GM18909 (cell line): Measurements from ENCODE around the gene PJA2.
A peak's percentile ranks its signal among the peaks of the same experiment; 100 is the strongest.

ENCODE experiments used
- ATAC-seq: cut with Tn5 transposase; IDR thresholded peaks from one replicate; pipeline ENCODE4 v1.9.1; 2021; ENCODE audit warnings: mild to moderate bottlenecking; ENCODE audit not compliant: unreplicated experiment, poor library complexity

PJA2 gene

GRCh38 chr5:109410389-109411148 is 795 bp upstream of the PJA2 start:
- ATAC-seq = peak; percentile 21

GRCh38 chr5:109408991-109409843 is 557 bp downstream of the PJA2 start:
- peak; percentile 35 for ATAC-seq

DNA sequence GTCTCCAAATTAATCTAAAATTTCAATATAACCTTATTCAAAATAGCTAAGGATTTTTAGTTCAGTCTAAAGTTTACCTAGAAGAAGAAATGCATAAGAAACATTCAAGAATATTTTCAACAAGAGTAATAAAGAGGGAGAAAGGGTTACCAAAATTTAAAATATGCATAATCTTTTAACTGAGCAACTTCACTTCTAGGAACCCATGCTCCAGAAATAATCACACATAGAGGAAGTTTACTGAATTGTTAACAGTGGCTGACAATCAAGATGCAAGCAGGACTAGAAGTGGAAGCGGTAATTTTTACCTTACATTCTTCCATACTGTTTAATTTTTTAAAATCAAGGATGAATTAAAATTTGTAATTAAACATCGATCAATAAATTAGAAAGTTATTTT is 1.9 kb downstream of the PJA2 start:
- ATAC-seq = no peak

DNA sequence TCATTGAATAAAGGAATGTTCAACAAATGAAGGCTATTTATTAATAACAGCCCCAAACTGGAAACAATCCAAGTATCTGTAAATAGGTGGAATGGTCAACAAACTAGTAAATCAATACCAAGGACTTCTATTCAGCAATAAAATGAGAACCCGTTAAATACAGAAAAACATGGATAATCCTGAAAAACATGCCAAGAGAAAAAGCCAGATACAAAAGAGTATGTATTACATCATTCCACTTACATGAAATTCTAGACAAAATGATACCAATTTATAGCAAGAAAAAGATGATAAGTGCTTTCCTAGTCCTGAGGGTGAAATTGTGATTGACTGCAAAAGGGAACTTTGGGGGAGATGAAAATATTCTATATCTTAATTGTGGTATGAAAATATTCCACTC is 3.1 kb downstream of the PJA2 start:
- ATAC-seq = no peak

DNA sequence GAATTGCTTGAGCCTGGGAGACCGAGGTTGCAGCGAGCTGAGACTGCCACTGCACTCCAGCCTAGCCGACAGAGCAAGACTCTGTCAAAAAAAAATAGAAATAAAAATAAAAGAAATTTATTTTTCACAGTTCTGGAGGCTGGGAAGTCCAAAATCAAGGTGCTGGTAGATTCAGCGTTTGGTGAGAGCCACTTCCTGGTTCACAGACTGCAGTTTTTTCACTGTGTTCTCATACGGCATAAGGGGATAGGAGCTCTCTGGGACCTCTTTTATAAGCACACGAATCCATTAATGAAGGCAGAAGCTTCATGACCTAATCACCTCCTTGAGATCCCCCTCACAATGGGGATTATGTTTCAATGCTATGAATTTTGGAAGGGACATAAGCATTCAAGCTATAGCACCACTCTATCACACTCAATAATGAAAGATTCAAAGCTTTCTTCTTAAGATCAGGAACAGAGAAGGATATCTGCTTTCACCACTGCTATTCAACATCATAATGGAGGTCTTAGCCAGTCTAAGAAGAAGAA is 5.3 kb downstream of the PJA2 start:
- ATAC-seq = no peak

DNA sequence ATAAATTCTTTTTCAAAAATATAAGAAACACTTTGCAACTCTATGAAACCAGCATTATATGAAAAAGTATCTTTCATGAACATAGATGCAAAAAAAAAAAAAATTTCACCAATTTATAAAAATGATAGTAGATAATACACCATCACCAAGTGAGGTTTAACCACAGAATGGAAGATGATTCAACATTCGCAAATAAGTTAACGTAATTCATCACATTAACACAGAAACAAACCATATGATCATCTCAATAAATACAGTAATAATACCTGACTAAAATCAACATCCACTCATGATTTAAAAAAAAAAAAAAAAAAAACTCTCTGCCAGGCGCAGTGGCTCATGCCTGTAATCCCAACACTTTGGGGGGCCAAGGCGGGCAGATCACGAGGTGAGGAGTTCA is 6.3 kb downstream of the PJA2 start:
- ATAC-seq = no peak

GRCh38 chr5:109399092-109399759 is 10.5 kb downstream of the PJA2 start:
- ATAC-seq = no peak

DNA sequence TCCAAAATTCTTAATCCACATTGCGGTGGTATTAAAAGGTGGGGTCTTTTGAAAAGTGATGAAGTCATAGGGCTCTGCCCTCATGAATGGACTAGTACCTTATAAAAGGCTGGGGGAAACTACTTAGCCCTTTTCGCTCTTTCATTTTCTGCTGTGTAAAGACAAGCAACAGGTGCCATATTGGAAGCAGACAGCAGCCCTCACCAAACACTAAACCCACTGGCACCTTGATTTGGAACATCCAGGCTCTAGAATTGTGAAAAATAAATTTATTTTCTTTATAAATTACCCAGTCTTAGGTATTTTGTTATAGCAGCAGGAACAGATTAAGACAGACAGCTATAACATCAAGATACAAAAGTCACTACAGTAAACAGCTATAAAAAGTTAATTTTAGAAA is 12.8 kb downstream of the PJA2 start:
- ATAC-seq = no peak

GRCh38 chr5:109394806-109395205 is 15.0 kb downstream of the PJA2 start:
- ATAC-seq = no peak

GRCh38 chr5:109390188-109390587 is 19.6 kb downstream of the PJA2 start:
- no peak for ATAC-seq

DNA sequence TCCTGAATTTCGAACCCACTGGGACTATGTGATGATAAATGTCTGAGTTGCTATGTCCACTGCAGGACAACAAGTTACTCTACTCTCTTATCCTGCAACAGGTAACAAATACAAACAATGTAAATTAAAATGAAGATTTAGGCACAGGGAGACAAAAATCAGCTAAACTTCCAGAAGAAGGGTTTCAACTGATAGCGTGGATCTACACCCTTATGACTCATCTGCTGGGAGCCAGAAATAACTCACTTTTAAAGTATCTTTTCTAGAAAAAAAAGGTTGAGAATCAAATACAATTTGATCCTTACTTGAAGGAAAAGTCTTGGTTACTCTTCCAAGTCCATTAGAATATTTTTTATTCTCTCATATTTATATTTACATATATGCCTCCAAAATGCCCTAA is 21.4 kb downstream of the PJA2 start:
- no peak for ATAC-seq

DNA sequence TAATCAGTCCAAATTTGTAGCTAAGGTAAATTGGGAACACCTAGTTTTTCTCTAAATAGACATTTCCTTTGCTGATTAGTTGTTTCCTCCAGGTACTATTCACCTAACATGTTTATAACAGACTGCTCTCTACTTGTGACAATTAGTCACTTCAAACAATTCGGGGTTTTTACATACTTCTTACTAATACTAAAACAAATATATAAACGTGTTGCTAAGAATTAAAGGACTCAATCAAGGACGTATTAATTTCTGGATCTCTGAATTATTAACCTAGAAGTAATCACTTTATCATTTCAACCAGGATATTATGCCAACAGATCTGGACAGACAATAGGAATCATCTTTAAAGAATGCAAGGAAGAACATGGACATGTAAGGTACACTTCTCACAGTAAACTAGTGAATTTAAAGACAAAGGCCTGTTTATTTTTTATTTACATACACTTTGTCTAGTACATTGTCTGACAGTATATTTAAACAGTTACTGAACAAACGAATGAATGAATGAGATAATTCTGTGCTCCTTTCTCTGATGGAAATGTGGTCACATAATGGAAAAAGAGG is 22.3 kb downstream of the PJA2 start:
- ATAC-seq = no peak

- ATAC-seq = no peak
Measured at GRCh38 chr5:109378095-109378494, 31.7 kb downstream of the PJA2 start.

DNA sequence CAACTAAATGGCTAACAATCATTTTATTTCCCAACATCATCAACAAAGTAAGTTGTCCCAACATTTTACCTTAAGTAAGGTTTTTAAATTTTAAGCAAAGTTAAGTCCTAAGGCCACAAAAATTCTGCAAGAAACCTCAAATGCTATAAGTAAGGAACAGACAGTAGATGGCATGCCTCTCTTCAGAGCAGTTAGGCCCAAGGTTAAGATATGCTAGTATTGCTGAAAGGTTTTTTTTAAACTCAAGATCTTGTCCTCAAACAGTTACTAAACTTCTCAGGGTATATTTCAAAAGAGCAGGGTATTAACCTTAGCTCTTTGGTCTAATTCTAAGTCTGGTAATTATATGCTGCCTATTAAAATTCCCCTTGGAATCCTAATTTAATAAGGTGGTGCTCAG is 35.1 kb downstream of the PJA2 start:
- ATAC-seq = no peak

DNA sequence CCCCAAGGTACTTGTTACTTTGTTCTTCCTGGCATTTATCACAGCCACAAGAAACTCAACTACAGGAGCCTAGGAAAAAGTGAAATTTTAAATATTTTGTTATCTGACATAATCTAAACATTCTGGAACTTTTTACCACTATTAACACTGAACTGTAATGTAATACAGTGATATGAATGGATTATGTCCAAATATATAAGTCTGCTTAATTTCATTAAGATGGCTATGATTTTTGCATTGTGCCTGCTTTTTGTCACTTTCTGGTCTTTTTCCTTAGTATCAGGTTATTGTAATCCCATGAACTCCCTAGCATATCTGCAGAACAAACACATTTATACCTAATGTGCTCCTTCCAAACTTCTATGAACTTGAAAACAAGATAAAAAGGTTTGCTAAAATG is 35.8 kb downstream of the PJA2 start:
- ATAC-seq = no peak

GRCh38 chr5:109370343-109370742 is 39.4 kb downstream of the PJA2 start:
- no peak for ATAC-seq

DNA sequence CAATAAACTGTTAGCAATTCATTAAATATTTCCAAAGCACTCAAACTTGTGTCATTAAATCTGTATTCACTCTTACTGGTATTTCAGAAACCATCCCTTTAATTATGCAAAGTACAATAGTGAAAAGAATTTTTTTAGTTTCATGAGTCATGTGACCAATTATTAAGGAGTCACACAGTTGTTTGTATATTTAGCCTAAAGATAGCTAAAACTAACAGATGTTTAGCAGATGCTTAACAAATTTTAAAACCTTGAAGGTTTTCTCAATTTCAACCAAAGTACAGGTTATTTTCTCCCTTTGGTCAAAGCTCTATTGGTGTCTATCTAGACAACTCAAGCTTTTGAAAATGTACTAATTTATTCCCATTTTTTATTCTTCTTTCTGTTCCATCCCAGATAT is 44.1 kb downstream of the PJA2 start:
- no peak for ATAC-seq

- ATAC-seq = no peak
Measured at GRCh38 chr5:109364977-109365376, 44.8 kb downstream of the PJA2 start.

DNA sequence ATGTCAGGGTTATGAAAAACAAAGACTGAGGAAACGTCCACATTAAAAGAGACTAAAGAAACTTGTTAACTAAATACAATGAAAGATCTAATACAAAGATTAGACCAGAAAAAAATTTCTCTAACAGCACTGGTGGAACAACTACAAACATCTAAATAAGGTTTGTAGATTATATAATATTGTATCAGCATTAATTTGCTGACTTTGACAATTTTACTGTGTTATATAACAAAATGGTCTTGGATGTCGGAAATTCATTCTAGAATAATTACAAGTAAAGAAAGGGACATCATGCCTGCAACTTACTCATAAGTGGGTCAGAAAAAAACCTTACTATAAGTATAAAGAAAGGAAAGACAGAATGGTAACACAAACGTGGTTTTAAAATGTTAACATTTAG is 50.1 kb downstream of the PJA2 start:
- no peak for ATAC-seq

GRCh38 chr5:109357807-109358206 is 52.0 kb downstream of the PJA2 start:
- no peak for ATAC-seq

DNA sequence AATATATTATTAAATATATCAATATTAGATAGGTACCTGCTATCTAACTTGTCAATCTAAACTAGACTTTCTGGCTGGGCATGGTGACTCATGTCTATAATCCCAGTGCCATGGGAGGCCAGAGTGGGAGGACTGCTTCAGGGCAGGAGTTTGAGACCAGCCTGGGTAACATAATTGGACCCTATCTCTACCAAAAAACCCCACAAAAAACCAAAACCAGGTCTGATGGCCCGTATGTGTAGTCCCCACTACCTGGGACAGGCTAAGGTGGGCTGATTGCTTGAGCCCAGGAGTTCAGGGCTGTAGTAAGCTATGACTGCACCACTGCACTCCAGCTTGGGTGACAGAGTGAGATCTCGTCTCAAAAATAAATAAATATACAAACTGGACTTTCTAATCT is 55.0 kb downstream of the PJA2 start:
- ATAC-seq = no peak
